ENCODE measurements around the gene CPNE8.

The CPNE8 gene

GRCh38 chr12:38844267-38844666 is 61.1 kb downstream of the CPNE8 start:
- no peak for TF ChIP-seq MAX (IDR thresholded peaks at IDR 0.05)
- TF ChIP-seq TCF12 (IDR thresholded peaks at IDR 0.05; ENCODE audit: low read depth) = no peak
- no peak for TF ChIP-seq EP300 (IDR thresholded peaks at IDR 0.05; ENCODE audit: borderline replicate concordance)
- no peak for TF ChIP-seq CREB1 (IDR thresholded peaks at IDR 0.05; ENCODE audit: low read depth)
- no peak for TF ChIP-seq TAF1 (IDR thresholded peaks at IDR 0.05; ENCODE audit: low read depth)

- TF ChIP-seq TEAD4 (IDR thresholded peaks at IDR 0.05) (no peak), EP300 (IDR thresholded peaks at IDR 0.05; ENCODE audit: borderline replicate concordance) (no peak), TCF12 (IDR thresholded peaks at IDR 0.05; ENCODE audit: low read depth) (no peak), NFIC (IDR thresholded peaks at IDR 0.05) (no peak), EGR1 (IDR thresholded peaks at IDR 0.05) (no peak), CREB1 (IDR thresholded peaks at IDR 0.05; ENCODE audit: low read depth) (no peak), USF1 (IDR thresholded peaks at IDR 0.05) (no peak), YY1 (IDR thresholded peaks at IDR 0.05; ENCODE audit: low read depth) (no peak), CEBPB (IDR thresholded peaks at IDR 0.05) (no peak)
These were observed 67.1 kb downstream of the CPNE8 start for GRCh38 chr12:38838056-38838850.

- TF ChIP-seq RAD21 (IDR thresholded peaks at IDR 0.05; ENCODE audit: low read depth) (no peak), ZBTB7A (IDR thresholded peaks at IDR 0.05; ENCODE audit: low read depth) (no peak), TEAD4 (IDR thresholded peaks at IDR 0.05) (no peak), YY1 (IDR thresholded peaks at IDR 0.05; ENCODE audit: low read depth) (no peak), REST (IDR thresholded peaks at IDR 0.05; ENCODE audit: low read depth) (no peak), NFIC (IDR thresholded peaks at IDR 0.05) (no peak)
These were observed 73.7 kb downstream of the CPNE8 start for GRCh38 chr12:38831715-38832114.

- TF ChIP-seq REST (IDR thresholded peaks at IDR 0.05; ENCODE audit: low read depth) = no peak
- TF ChIP-seq CREB1 (IDR thresholded peaks at IDR 0.05; ENCODE audit: low read depth) = no peak
- TF ChIP-seq EP300 (IDR thresholded peaks at IDR 0.05; ENCODE audit: borderline replicate concordance) = no peak
- TF ChIP-seq TCF12 (IDR thresholded peaks at IDR 0.05; ENCODE audit: low read depth) = no peak
- no peak for TF ChIP-seq USF1 (IDR thresholded peaks at IDR 0.05)
These were observed 80.4 kb downstream of the CPNE8 start for GRCh38 chr12:38825006-38825405.

GRCh38 chr12:38823738-38824137 is 81.7 kb downstream of the CPNE8 start:
- TF ChIP-seq EGR1 (IDR thresholded peaks at IDR 0.05) (no peak), NFIC (IDR thresholded peaks at IDR 0.05) (no peak)

- TF ChIP-seq TCF12 (IDR thresholded peaks at IDR 0.05; ENCODE audit: low read depth) = no peak
- no peak for TF ChIP-seq USF1 (IDR thresholded peaks at IDR 0.05)
- no peak for TF ChIP-seq YY1 (IDR thresholded peaks at IDR 0.05; ENCODE audit: low read depth)
- no peak for TF ChIP-seq TEAD4 (IDR thresholded peaks at IDR 0.05)
- TF ChIP-seq RAD21 (IDR thresholded peaks at IDR 0.05; ENCODE audit: low read depth) = no peak
- no peak for TF ChIP-seq CREB1 (IDR thresholded peaks at IDR 0.05; ENCODE audit: low read depth)
- no peak for TF ChIP-seq CEBPB (IDR thresholded peaks at IDR 0.05)
- no peak for TF ChIP-seq NFIC (IDR thresholded peaks at IDR 0.05)
- TF ChIP-seq REST (IDR thresholded peaks at IDR 0.05; ENCODE audit: low read depth) = no peak
- TF ChIP-seq ZBTB7A (IDR thresholded peaks at IDR 0.05; ENCODE audit: low read depth) = no peak
- no peak for TF ChIP-seq EGR1 (IDR thresholded peaks at IDR 0.05)
- no peak for TF ChIP-seq FOXM1 (IDR thresholded peaks at IDR 0.05; ENCODE audit: borderline replicate concordance, low read depth)
- TF ChIP-seq EP300 (IDR thresholded peaks at IDR 0.05; ENCODE audit: borderline replicate concordance) = no peak
- TF ChIP-seq TAF1 (IDR thresholded peaks at IDR 0.05; ENCODE audit: low read depth) = no peak
- TF ChIP-seq MAX (IDR thresholded peaks at IDR 0.05) = no peak
These were observed 82.1 kb downstream of the CPNE8 start for GRCh38 chr12:38823314-38823713.

Measured in Ishikawa (cell line).